CD14-positive monocyte (primary cell): Measurements from ENCODE around the gene ZNF598. TPM values are rescaled to one million over a fixed set of nuclear protein-coding genes. Genes with fewer than 3 reads are reported as not detected.

ENCODE experiments used
- DNase-seq, 3 donors: peaks; one replicate each; pipeline ENCODE4 v3.0.0-alpha.2; 2011 to 2022
- H2AFZ ChIP-seq: 2 replicates; pipeline ENCODE4 v1.6.0; 2012; ENCODE audit warnings: mild to moderate bottlenecking, low read depth, low read length, inconsistent platforms; ENCODE audit not compliant: insufficient read depth, poor library complexity, severe bottlenecking
- H3K27ac ChIP-seq, 2 donors: 1 replicate in 1 of 2; 2 replicates in 1 of 2; pipeline ENCODE4 v1.5.1; 2012 to 2013; ENCODE audit warnings: low read length in 2 of 2, control low read depth in 1 of 2, inconsistent platforms in 1 of 2, low read depth in 1 of 2, mild to moderate bottlenecking in 1 of 2
- H3K27me3 ChIP-seq, 2 donors: one replicate each; pipeline versions ENCODE4 v1.6.0 to v1.6.1; 2011 to 2013; ENCODE audit warnings: low read length in 2 of 2; ENCODE audit not compliant: control insufficient read depth in 2 of 2, insufficient read depth in 2 of 2
- H3K36me3 ChIP-seq, 2 donors: replicated peaks in 1 of 2; 1 replicate in 1 of 2; 2 replicates in 1 of 2; pipeline versions ENCODE4 v1.5.1 to v1.6.1; 2012 to 2013; ENCODE audit warnings: low read length in 2 of 2, control low read depth in 1 of 2, inconsistent platforms in 1 of 2, mild to moderate bottlenecking in 1 of 2; ENCODE audit not compliant: insufficient read depth in 2 of 2, control insufficient read depth in 1 of 2
- H3K4me1 ChIP-seq, 2 donors: 1 replicate in 1 of 2; 2 replicates in 1 of 2; pipeline versions ENCODE4 v1.5.1 to v1.6.1; 2012 to 2013; ENCODE audit warnings: low read length in 2 of 2, control low read depth in 1 of 2, inconsistent platforms in 1 of 2, mild to moderate bottlenecking in 1 of 2, moderate library complexity in 1 of 2; ENCODE audit not compliant: insufficient read depth in 2 of 2, control insufficient read depth in 1 of 2
- H3K4me2 ChIP-seq: replicated peaks from 2 replicates; pipeline ENCODE3; 2012; ENCODE audit warnings: low read length, moderate library complexity, mild to moderate bottlenecking; ENCODE audit not compliant: poor library complexity, severe bottlenecking; ENCODE audit errors: extremely low read depth
- H3K4me3 ChIP-seq, 3 experiments: fragments of 200-600 bp in 1 of 3; sonication (generic) in 1 of 3; replicated peaks in 1 of 3; 1 replicate in 2 of 3; 2 replicates in 1 of 3; pipeline ENCODE4 v1.5.1; 2011 to 2013; ENCODE audit warnings: low read length in 3 of 3, mild to moderate bottlenecking in 3 of 3, control low read depth in 2 of 3, low read depth in 2 of 3, inconsistent platforms in 1 of 3, moderate library complexity in 1 of 3
- H3K79me2 ChIP-seq: 2 replicates; pipeline ENCODE4 v1.6.0; 2012; ENCODE audit warnings: mild to moderate bottlenecking, control low read depth, inconsistent platforms, low read length, moderate library complexity; ENCODE audit not compliant: insufficient read depth
- H3K9ac ChIP-seq: 2 replicates; pipeline ENCODE4 v1.6.0; 2017; ENCODE audit warnings: low read length, mild to moderate bottlenecking; ENCODE audit not compliant: insufficient read depth, poor library complexity, severe bottlenecking
- H3K9me3 ChIP-seq, 2 donors: replicated peaks in 1 of 2; 1 replicate in 1 of 2; 2 replicates in 1 of 2; pipeline versions ENCODE4 v1.5.1 to v1.6.1; 2012 to 2013; ENCODE audit warnings: low read length in 2 of 2, control low read depth in 1 of 2; ENCODE audit not compliant: control insufficient read depth in 1 of 2, insufficient read depth in 1 of 2
- H4K20me1 ChIP-seq: 2 replicates; pipeline ENCODE4 v1.6.0; 2012; ENCODE audit warnings: mild to moderate bottlenecking, low read length, control low read depth, moderate library complexity; ENCODE audit not compliant: insufficient read depth
- H3K27ac Mint-ChIP-seq, 7 donors: one replicate each; pipeline ENCODE4 v1.8.0; 2020; ENCODE audit warnings: mild to moderate bottlenecking in 7 of 7, mixed read lengths in 7 of 7, moderate library complexity in 6 of 7, inconsistent platforms in 2 of 7
- H3K27me3 Mint-ChIP-seq, 3 donors: one replicate each; pipeline ENCODE4 v1.8.0; 2021 to 2022; ENCODE audit warnings: low read depth in 3 of 3, mild to moderate bottlenecking in 3 of 3, mixed read lengths in 3 of 3, moderate library complexity in 3 of 3, inconsistent platforms in 1 of 3
- H3K36me3 Mint-ChIP-seq, 2 donors: one replicate each; pipeline ENCODE4 v1.8.0; 2020; ENCODE audit warnings: mixed read lengths in 2 of 2, inconsistent platforms in 1 of 2, mild to moderate bottlenecking in 1 of 2
- H3K4me1 Mint-ChIP-seq: one replicate; pipeline ENCODE4 v1.8.0; 2020; ENCODE audit warnings: mild to moderate bottlenecking, mixed read lengths
- H3K4me3 Mint-ChIP-seq, 2 donors: one replicate each; pipeline ENCODE4 v1.8.0; 2020; ENCODE audit warnings: mild to moderate bottlenecking in 2 of 2, mixed read lengths in 2 of 2, moderate library complexity in 1 of 2
- H3K9me3 Mint-ChIP-seq, 7 donors: one replicate each; pipeline ENCODE4 v1.8.0; 2020 to 2022; ENCODE audit warnings: mixed read lengths in 7 of 7, mild to moderate bottlenecking in 6 of 7, moderate library complexity in 6 of 7, inconsistent platforms in 2 of 7
- CTCF ChIP-seq: fragments of 200-600 bp; IDR thresholded peaks from one replicate; pipeline ENCODE4 v1.8.0; 2022; ENCODE audit warnings: antibody characterized with exemption, mild to moderate bottlenecking
- WGBS: methylation state at CpG from one replicate; pipeline ENCODE4 v1.1.5; 2013; ENCODE audit warnings: missing lambda C conversion rate; ENCODE audit not compliant: insufficient coverage; 5-methylcytosine and 5-hydroxymethylcytosine counted together
- intact Hi-C, 2 donors: fragments of 100-400 bp; cut with micrococcal nuclease; formaldehyde crosslinking; loops; one replicate each; pipeline versions ENCODE4 v1.15.0 to v1.15.1; 2023
- polyA plus RNA-seq, 3 donors: library from polyadenylated mRNA; depleted of rRNA in 1 of 3; unstranded in 2 of 3; stranded (reverse) in 1 of 3; fragments of 300-500 nt in 2 of 3; fragments of >200 nt in 1 of 3; fragmentation: Illumina TruSeq in 2 of 3; gene quantifications; 1 replicate in 2 of 3; 2 replicates in 1 of 3; pipeline ENCODE4 v1.2.3, GENCODE V29; 2012 to 2021

The ZNF598 gene
- polyA plus RNA-seq, 3 donors, result 1.4 to 42.1 (median 1.5) TPM

DNA sequence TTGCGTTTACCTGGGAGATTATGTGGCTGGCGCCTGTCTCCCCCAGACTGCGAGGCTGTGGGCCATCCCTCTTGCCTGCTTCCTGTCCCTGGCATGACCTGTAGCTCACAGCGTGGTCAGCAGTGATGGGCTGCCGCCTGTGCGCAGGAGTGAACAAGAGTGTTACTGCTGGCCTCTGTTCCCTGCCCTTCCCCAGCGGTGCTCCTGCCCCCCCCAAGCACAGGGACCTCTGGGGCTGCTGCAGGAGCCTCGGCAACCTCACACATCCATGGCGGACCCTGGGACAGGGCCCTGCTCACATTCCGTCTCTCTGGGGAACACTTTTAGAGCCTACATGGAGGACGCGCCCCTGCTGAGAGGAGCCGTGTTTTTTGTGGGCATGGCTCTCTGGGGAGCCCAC lies 48.8 kb upstream of the ZNF598 start:
- Mint-ChIP-seq H3K27me3 (peaks cover 0 to 1% (median 0%) of the 10 kb centered on the region in 3 donors), H3K4me1 (no peaks in the 10 kb centered on the region), H3K4me3 (no peak overlapping the region), H3K27ac (no peak overlapping the region), H3K9me3 (no peaks in the 10 kb centered on the region), H3K36me3 (peaks cover 63 to 85% of the 10 kb centered on the region in 2 donors)
- Histone ChIP-seq H3K36me3 (peaks cover 70 to 91% of the 10 kb centered on the region in 2 donors), H3K27me3 (no peaks in the 10 kb centered on the region), H3K4me2 (no peak overlapping the region), H3K4me1 (no peaks in the 10 kb centered on the region), H4K20me1 (no peaks in the 10 kb centered on the region), H2AFZ (no peak overlapping the region), H3K9me3 (no peaks in the 10 kb centered on the region), H3K27ac (no peak overlapping the region), H3K4me3 (no peak overlapping the region), H3K79me2 (no peaks in the 10 kb centered on the region), H3K9ac (no peak overlapping the region)
- intact Hi-C loops, result no loop called here
- TF ChIP-seq CTCF, result no peak
- no peak for DNase-seq
- WGBS, result 97% methylated on average over 13 of the region's 13 CpGs

GRCh38 chr16:2057438-2057837 lies 47.8 kb upstream of the ZNF598 start:
- Mint-ChIP-seq H3K36me3 (peaks cover 66 to 89% of the 10 kb centered on the region in 2 donors), H3K27me3 (no peaks in the 10 kb centered on the region), H3K9me3 (no peaks in the 10 kb centered on the region), H3K27ac (peak overlapping the region in 1 of 7 donors; percentile 75), H3K4me3 (no peak overlapping the region), H3K4me1 (no peaks in the 10 kb centered on the region)
- H3K9ac ChIP-seq, result no peak overlapping the region
- no peak overlapping the region for H3K27ac ChIP-seq
- H3K9me3 ChIP-seq, result no peaks in the 10 kb centered on the region
- H3K79me2 ChIP-seq, result no peaks in the 10 kb centered on the region
- H3K4me3 ChIP-seq, result no peak overlapping the region
- H3K36me3 ChIP-seq, result peaks cover 71 to 91% of the 10 kb centered on the region in 2 donors
- H3K27me3 ChIP-seq, result no peaks in the 10 kb centered on the region
- DNase-seq, result no peak
- intact Hi-C loops, result no loop called here
- no peak overlapping the region for H3K4me2 ChIP-seq
- no peaks in the 10 kb centered on the region for H3K4me1 ChIP-seq
- TF ChIP-seq CTCF, result no peak
- 97% methylated on average over 8 of the region's 10 CpGs for WGBS
- no peaks in the 10 kb centered on the region for H4K20me1 ChIP-seq
- H2AFZ ChIP-seq, result no peak overlapping the region
